Measurements from ENCODE around the gene THSD7A.

The THSD7A gene

DNA sequence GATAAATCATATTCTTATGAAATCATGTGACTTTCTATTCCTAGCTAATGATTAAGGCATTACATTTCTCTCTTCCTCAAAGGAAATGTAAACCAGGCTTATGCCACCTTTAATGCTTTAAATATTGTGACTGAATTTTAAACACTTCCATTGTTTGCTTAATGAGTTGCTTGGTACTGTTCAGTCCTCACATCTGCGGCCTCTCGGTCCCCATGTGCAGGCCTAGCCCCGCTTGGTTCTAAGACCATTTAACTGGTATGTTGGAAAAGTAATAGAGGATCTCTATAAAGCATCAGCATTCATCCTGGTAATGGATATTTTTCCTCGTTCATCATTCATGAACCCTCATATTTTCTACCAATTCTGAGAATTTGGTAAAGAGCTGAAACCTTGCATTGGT, 27.4 kb downstream of the THSD7A start:
- no peak overlapping the region for H3K9ac ChIP-seq
- H3K4me1 ChIP-seq: no peaks in the 10 kb centered on the region
- H3K4me2 ChIP-seq (ENCODE audit: low read length): no peak overlapping the region
- H3K9me3 ChIP-seq (ENCODE audit: control insufficient read depth, low read length): no peaks in the 10 kb centered on the region
- no peak overlapping the region for H2AFZ ChIP-seq
- H3K36me3 ChIP-seq (ENCODE audit: control insufficient read depth, insufficient read depth, low read length): no peaks in the 10 kb centered on the region
- no peak overlapping the region for H3K4me3 ChIP-seq (ENCODE audit: low read depth, low read length)
- no peaks in the 10 kb centered on the region for H3K79me2 ChIP-seq
- TF ChIP-seq, protein P1, sequence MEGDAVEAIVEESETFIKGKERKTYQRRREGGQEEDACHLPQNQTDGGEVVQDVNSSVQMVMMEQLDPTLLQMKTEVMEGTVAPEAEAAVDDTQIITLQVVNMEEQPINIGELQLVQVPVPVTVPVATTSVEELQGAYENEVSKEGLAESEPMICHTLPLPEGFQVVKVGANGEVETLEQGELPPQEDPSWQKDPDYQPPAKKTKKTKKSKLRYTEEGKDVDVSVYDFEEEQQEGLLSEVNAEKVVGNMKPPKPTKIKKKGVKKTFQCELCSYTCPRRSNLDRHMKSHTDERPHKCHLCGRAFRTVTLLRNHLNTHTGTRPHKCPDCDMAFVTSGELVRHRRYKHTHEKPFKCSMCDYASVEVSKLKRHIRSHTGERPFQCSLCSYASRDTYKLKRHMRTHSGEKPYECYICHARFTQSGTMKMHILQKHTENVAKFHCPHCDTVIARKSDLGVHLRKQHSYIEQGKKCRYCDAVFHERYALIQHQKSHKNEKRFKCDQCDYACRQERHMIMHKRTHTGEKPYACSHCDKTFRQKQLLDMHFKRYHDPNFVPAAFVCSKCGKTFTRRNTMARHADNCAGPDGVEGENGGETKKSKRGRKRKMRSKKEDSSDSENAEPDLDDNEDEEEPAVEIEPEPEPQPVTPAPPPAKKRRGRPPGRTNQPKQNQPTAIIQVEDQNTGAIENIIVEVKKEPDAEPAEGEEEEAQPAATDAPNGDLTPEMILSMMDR (IDR thresholded peaks at IDR 0.05): no peak
- no peaks in the 10 kb centered on the region for H3K27me3 ChIP-seq (ENCODE audit: control insufficient read depth, insufficient read depth, low read length)
- H3K27ac ChIP-seq: no peak overlapping the region

DNA sequence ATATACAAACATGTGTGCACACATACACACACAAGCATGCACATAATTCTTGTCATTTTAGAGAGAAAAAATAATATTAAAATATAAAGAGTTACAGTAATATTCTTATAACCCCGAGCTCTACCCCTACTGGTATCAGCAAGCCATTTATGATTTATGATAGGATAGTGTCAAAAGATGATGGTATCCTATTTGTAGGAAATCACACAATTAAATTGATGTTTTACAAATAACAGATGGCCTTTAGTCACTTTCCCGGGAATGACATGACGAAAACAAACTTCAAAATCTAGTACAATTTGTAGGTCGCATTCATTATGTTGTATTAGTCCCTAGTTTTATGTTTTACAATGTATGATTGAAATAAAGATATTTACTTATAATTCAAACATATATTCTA, 36.8 kb downstream of the THSD7A start:
- Histone ChIP-seq H3K9ac (no peak overlapping the region), H3K27me3 (ENCODE audit: control insufficient read depth, insufficient read depth, low read length) (no peaks in the 10 kb centered on the region), H3K4me2 (ENCODE audit: low read length) (no peak overlapping the region), H2AFZ (no peak overlapping the region), H3K4me1 (no peaks in the 10 kb centered on the region), H3K27ac (no peak overlapping the region), H3K79me2 (no peaks in the 10 kb centered on the region), H3K9me3 (ENCODE audit: control insufficient read depth, low read length) (no peaks in the 10 kb centered on the region), H3K4me3 (ENCODE audit: low read depth, low read length) (no peak overlapping the region), H3K36me3 (ENCODE audit: control insufficient read depth, insufficient read depth, low read length) (no peaks in the 10 kb centered on the region)
- TF ChIP-seq, protein P1 (IDR thresholded peaks at IDR 0.05): no peak

DNA sequence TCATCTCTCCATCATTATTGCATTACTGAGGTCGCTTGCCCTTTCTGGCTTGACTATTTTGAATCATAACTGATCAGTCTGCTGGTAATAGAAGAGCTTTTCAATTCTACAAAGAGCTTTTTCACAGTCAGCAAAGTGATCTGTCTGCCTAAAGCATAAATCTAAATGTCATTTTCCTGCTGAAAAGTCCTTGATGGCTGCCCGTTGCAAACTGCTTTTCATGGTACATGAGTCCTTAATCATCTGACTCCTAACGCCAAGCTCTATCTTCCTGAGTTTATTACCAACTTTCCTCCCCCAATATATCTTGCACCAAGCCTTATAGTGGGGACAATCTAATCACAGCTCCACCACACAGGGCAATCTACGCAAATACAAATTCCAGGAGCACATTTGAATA, 39.8 kb downstream of the THSD7A start:
- H3K4me1 ChIP-seq: no peaks in the 10 kb centered on the region
- no peaks in the 10 kb centered on the region for H3K36me3 ChIP-seq (ENCODE audit: control insufficient read depth, insufficient read depth, low read length)
- TF ChIP-seq, protein P1 (IDR thresholded peaks at IDR 0.05): no peak

DNA sequence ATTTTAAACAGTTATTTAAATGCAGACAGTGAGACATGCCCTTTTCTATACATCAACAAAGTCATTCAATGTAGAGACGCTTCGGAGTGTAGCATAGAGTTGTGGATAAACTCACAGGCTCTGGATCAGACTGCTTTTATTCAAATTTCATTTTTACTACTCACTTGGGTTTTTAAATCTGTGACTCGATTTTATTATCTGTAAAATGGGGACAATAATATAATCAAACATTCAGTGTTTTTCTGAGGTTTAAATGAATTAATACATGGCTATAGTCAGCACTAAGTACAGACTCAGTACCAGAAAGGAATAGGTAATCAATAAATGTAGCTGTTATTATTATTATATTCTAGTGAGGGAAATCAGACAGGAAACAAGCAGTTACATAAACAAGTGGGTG, 43.4 kb downstream of the THSD7A start:
- TF ChIP-seq, protein P1 (IDR thresholded peaks at IDR 0.05): no peak
- H3K27me3 ChIP-seq (ENCODE audit: control insufficient read depth, insufficient read depth, low read length): no peaks in the 10 kb centered on the region
- no peaks in the 10 kb centered on the region for H3K36me3 ChIP-seq (ENCODE audit: control insufficient read depth, insufficient read depth, low read length)
- no peak overlapping the region for H3K9ac ChIP-seq
- H3K9me3 ChIP-seq (ENCODE audit: control insufficient read depth, low read length): no peaks in the 10 kb centered on the region
- H3K4me3 ChIP-seq (ENCODE audit: low read depth, low read length): no peak overlapping the region
- H2AFZ ChIP-seq: no peak overlapping the region
- peaks cover 2% of the 10 kb centered on the region for H3K79me2 ChIP-seq
- H3K4me1 ChIP-seq: no peaks in the 10 kb centered on the region
- no peak overlapping the region for H3K27ac ChIP-seq
- H3K4me2 ChIP-seq (ENCODE audit: low read length): no peak overlapping the region

More for the DNA sequence above, 39.8 kb downstream of the THSD7A start:
- Histone ChIP-seq H3K4me2 (ENCODE audit: low read length) (no peak overlapping the region), H2AFZ (no peak overlapping the region), H3K4me3 (ENCODE audit: low read depth, low read length) (no peak overlapping the region), H3K9ac (no peak overlapping the region), H3K9me3 (ENCODE audit: control insufficient read depth, low read length) (no peaks in the 10 kb centered on the region), H3K27ac (no peak overlapping the region), H3K79me2 (no peaks in the 10 kb centered on the region), H3K27me3 (ENCODE audit: control insufficient read depth, insufficient read depth, low read length) (no peaks in the 10 kb centered on the region)

DNA sequence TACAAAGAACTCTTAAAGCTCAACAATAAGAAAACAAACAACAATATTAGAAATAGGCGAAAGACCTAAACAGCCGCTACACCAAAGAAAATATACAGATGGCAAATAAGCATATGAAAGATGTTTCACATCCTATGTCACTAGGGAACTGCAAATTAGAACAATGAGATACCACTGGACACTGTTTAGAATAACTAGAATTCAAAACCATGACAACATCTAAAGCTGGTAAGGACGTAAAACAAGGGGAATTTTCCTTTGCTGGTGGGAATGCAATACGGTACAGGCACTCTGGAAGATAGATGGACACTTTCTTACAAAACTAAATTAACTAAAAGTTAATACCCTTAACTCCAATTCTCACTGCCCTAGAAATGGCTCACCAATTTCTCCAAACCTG, 44.5 kb downstream of the THSD7A start:
- Histone ChIP-seq H3K4me3 (ENCODE audit: low read depth, low read length) (no peak overlapping the region), H3K4me2 (ENCODE audit: low read length) (no peak overlapping the region), H3K4me1 (no peaks in the 10 kb centered on the region), H3K27ac (no peak overlapping the region), H3K27me3 (ENCODE audit: control insufficient read depth, insufficient read depth, low read length) (no peaks in the 10 kb centered on the region), H2AFZ (no peak overlapping the region), H3K36me3 (ENCODE audit: control insufficient read depth, insufficient read depth, low read length) (no peaks in the 10 kb centered on the region), H3K79me2 (peaks cover 2% of the 10 kb centered on the region), H3K9me3 (ENCODE audit: control insufficient read depth, low read length) (no peaks in the 10 kb centered on the region), H3K9ac (no peak overlapping the region)
- TF ChIP-seq, protein P1 (IDR thresholded peaks at IDR 0.05): no peak

All from parathyroid adenoma (tissue), 2 donors.